GM18951 (cell line): ENCODE data around the gene PRKG1.

Experiments
- POLR2A ChIP-seq: IDR thresholded peaks from 4 replicates; pipeline ENCODE4 v1.6.1; 2011; ENCODE audit warnings: mild to moderate bottlenecking; ENCODE audit not compliant: insufficient read length, insufficient read depth; ENCODE audit errors: extremely low read depth
- in situ Hi-C: fragments of 300-500 bp; cut with MboI; formaldehyde crosslinking; loops from one replicate; pipeline ENCODE4 v1.12.0; 2022; ENCODE audit warnings: low sequenced_read_pairs, mixed read lengths, inconsistent platforms; ENCODE audit not compliant: unreplicated experiment

PRKG1 gene

GRCh38 chr10:51344371-51344770 is 270.1 kb downstream of the PRKG1 start:
- TF ChIP-seq POLR2A = no peak
- in situ Hi-C loops = no loop called here

- in situ Hi-C loops = no loop called here
Observed at GRCh38 chr10:51348622-51349021, 274.3 kb downstream of the PRKG1 start.

GRCh38 chr10:51357170-51357569 is 282.9 kb downstream of the PRKG1 start:
- no peak for TF ChIP-seq POLR2A
- in situ Hi-C loops = no loop called here

More at GRCh38 chr10:51348622-51349021, 274.3 kb downstream of the PRKG1 start:
- TF ChIP-seq POLR2A = no peak

- in situ Hi-C loops = no loop called here
Observed at GRCh38 chr10:51358227-51358626, 283.9 kb downstream of the PRKG1 start.

GRCh38 chr10:51363415-51363814 is 289.1 kb downstream of the PRKG1 start:
- in situ Hi-C loops = no loop called here
- TF ChIP-seq POLR2A = no peak

More at GRCh38 chr10:51358227-51358626, 283.9 kb downstream of the PRKG1 start:
- TF ChIP-seq POLR2A = no peak

GRCh38 chr10:51364674-51365073 is 290.4 kb downstream of the PRKG1 start:
- in situ Hi-C loops = no loop called here
- no peak for TF ChIP-seq POLR2A

GRCh38 chr10:51366044-51366443 is 291.8 kb downstream of the PRKG1 start:
- TF ChIP-seq POLR2A = no peak
- in situ Hi-C loops = no loop called here

- in situ Hi-C loops = no loop called here
- no peak for TF ChIP-seq POLR2A
Observed at GRCh38 chr10:51367127-51367526, 292.8 kb downstream of the PRKG1 start.

- in situ Hi-C loops = no loop called here
- TF ChIP-seq POLR2A = no peak
Observed at GRCh38 chr10:51367694-51368093, 293.4 kb downstream of the PRKG1 start.

- in situ Hi-C loops = no loop called here
- TF ChIP-seq POLR2A = no peak
Observed at GRCh38 chr10:51368943-51369342, 294.7 kb downstream of the PRKG1 start.

- TF ChIP-seq POLR2A = no peak
- in situ Hi-C loops = no loop called here
Observed at GRCh38 chr10:51369903-51370302, 295.6 kb downstream of the PRKG1 start.

- no peak for TF ChIP-seq POLR2A
- in situ Hi-C loops = no loop called here
Observed at GRCh38 chr10:51371743-51372142, 297.5 kb downstream of the PRKG1 start.

- no peak for TF ChIP-seq POLR2A
- in situ Hi-C loops = loop anchor here (25.0 kb wide), 1 partner anchor 587 kb away; no protein-coding TSS in a partner anchor
Observed at GRCh38 chr10:51375790-51376189, 301.5 kb downstream of the PRKG1 start.

GRCh38 chr10:51377070-51377931 is 303.0 kb downstream of the PRKG1 start:
- TF ChIP-seq POLR2A = no peak
- in situ Hi-C loops = loop anchor here (25.0 kb wide), 1 partner anchor 585 kb away; no protein-coding TSS in a partner anchor

- in situ Hi-C loops = loop anchor here (25.0 kb wide), 1 partner anchor 584 kb away; no protein-coding TSS in a partner anchor
- TF ChIP-seq POLR2A = no peak
Observed at GRCh38 chr10:51377932-51378599, 303.8 kb downstream of the PRKG1 start.
